ENCODE results near the gene DUSP15.

Gene DUSP15

GRCh38 chr20:31826074-31826473, 44.3 kb downstream of the DUSP15 start:
- no peak for DNase-seq (ENCODE audit: low read depth in 1 of 2, low spot score in 1 of 2)
- Histone ChIP-seq H3K27ac (replicated peaks) (no peak overlapping the region), H3K4me3 (replicated peaks; ENCODE audit: insufficient read depth, low read length) (no peak overlapping the region), H3K27me3 (ENCODE audit: insufficient read depth, poor library complexity, severe bottlenecking) (no peaks in the 10 kb centered on the region)
- TF ChIP-seq, protein P1, sequence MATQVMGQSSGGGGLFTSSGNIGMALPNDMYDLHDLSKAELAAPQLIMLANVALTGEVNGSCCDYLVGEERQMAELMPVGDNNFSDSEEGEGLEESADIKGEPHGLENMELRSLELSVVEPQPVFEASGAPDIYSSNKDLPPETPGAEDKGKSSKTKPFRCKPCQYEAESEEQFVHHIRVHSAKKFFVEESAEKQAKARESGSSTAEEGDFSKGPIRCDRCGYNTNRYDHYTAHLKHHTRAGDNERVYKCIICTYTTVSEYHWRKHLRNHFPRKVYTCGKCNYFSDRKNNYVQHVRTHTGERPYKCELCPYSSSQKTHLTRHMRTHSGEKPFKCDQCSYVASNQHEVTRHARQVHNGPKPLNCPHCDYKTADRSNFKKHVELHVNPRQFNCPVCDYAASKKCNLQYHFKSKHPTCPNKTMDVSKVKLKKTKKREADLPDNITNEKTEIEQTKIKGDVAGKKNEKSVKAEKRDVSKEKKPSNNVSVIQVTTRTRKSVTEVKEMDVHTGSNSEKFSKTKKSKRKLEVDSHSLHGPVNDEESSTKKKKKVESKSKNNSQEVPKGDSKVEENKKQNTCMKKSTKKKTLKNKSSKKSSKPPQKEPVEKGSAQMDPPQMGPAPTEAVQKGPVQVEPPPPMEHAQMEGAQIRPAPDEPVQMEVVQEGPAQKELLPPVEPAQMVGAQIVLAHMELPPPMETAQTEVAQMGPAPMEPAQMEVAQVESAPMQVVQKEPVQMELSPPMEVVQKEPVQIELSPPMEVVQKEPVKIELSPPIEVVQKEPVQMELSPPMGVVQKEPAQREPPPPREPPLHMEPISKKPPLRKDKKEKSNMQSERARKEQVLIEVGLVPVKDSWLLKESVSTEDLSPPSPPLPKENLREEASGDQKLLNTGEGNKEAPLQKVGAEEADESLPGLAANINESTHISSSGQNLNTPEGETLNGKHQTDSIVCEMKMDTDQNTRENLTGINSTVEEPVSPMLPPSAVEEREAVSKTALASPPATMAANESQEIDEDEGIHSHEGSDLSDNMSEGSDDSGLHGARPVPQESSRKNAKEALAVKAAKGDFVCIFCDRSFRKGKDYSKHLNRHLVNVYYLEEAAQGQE (IDR thresholded peaks at IDR 0.05; ENCODE audit: insufficient replicate concordance, low read depth): no peak
- no peak for TF ChIP-seq GABPA (IDR thresholded peaks at IDR 0.05; ENCODE audit: low read depth)
- no peak for TF ChIP-seq SPI1 (IDR thresholded peaks at IDR 0.05; ENCODE audit: borderline replicate concordance, low read depth)
- no peak for TF ChIP-seq POLR2AphosphoS5 (IDR thresholded peaks at IDR 0.05; ENCODE audit: low read depth)
- TF ChIP-seq, protein P2, sequence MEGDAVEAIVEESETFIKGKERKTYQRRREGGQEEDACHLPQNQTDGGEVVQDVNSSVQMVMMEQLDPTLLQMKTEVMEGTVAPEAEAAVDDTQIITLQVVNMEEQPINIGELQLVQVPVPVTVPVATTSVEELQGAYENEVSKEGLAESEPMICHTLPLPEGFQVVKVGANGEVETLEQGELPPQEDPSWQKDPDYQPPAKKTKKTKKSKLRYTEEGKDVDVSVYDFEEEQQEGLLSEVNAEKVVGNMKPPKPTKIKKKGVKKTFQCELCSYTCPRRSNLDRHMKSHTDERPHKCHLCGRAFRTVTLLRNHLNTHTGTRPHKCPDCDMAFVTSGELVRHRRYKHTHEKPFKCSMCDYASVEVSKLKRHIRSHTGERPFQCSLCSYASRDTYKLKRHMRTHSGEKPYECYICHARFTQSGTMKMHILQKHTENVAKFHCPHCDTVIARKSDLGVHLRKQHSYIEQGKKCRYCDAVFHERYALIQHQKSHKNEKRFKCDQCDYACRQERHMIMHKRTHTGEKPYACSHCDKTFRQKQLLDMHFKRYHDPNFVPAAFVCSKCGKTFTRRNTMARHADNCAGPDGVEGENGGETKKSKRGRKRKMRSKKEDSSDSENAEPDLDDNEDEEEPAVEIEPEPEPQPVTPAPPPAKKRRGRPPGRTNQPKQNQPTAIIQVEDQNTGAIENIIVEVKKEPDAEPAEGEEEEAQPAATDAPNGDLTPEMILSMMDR (IDR thresholded peaks at IDR 0.05; ENCODE audit: insufficient read depth, low read length): no peak

- no peak overlapping the region for H3K4me3 ChIP-seq (replicated peaks; ENCODE audit: insufficient read depth, low read length)
- no peak overlapping the region for H3K27ac ChIP-seq (replicated peaks)
- H3K27me3 ChIP-seq (ENCODE audit: insufficient read depth, poor library complexity, severe bottlenecking): no peaks in the 10 kb centered on the region
- DNase-seq (ENCODE audit: low read depth in 1 of 2, low spot score in 1 of 2): no peak
- TF ChIP-seq, protein P2 (IDR thresholded peaks at IDR 0.05; ENCODE audit: insufficient read depth, low read length): no peak
- TF ChIP-seq POLR2AphosphoS5 (IDR thresholded peaks at IDR 0.05; ENCODE audit: low read depth) (no peak), GABPA (IDR thresholded peaks at IDR 0.05; ENCODE audit: low read depth) (no peak)
Measured at GRCh38 chr20:31824554-31825313, 45.6 kb downstream of the DUSP15 start.

DNA sequence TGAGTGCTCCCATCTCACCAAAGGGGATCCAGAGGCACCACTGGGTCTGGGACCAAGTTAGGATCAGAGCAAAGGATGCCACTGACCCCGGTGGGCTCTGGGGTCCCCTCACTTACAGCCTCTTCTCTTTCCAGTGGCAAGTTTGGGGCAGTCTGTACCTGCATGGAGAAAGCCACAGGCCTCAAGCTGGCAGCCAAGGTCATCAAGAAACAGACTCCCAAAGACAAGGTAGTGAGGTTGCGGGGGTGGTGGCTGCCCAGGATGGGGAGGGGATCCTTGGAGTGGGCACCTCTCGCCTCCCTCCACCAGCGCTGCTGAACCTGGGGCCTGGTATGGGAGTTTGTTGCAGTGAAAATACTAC, 46.2 kb downstream of the DUSP15 start:
- TF ChIP-seq SPI1 (IDR thresholded peaks at IDR 0.05; ENCODE audit: borderline replicate concordance, low read depth) (no peak), POLR2AphosphoS5 (IDR thresholded peaks at IDR 0.05; ENCODE audit: low read depth) (no peak), GABPA (IDR thresholded peaks at IDR 0.05; ENCODE audit: low read depth) (no peak)
- TF ChIP-seq, protein P1 (IDR thresholded peaks at IDR 0.05; ENCODE audit: insufficient replicate concordance, low read depth): no peak
- TF ChIP-seq, protein P2 (IDR thresholded peaks at IDR 0.05; ENCODE audit: insufficient read depth, low read length): no peak
- H3K4me3 ChIP-seq (replicated peaks; ENCODE audit: insufficient read depth, low read length): no peak overlapping the region
- no peaks in the 10 kb centered on the region for H3K27me3 ChIP-seq (ENCODE audit: insufficient read depth, poor library complexity, severe bottlenecking)
- H3K27ac ChIP-seq (replicated peaks): no peak overlapping the region
- DNase-seq (ENCODE audit: low read depth in 1 of 2, low spot score in 1 of 2): no peak

Data from HL-60 (cell line).